H1 (cell line): ENCODE data around the gene TMEM178B. TPM values are rescaled to one million over a fixed set of nuclear protein-coding genes. Genes with fewer than 3 reads are reported as not detected.

Source experiments
- CTCF ChIA-PET: fragments of 300-600 bp; sonication (Branson Sonifier 250); formaldehyde crosslinking; loops from one replicate; lab custom pipeline; 2021; ENCODE audit not compliant: partially characterized antibody; lab: Charles Lee
- POLR2A ChIA-PET: fragments of 300-600 bp; sonication (Branson Sonifier 250); formaldehyde crosslinking; loops from one replicate; lab custom pipeline; 2021; ENCODE audit warnings: inconsistent platforms; ENCODE audit not compliant: partially characterized antibody; lab: Charles Lee
- DNase-seq, 2 experiments: peaks; one replicate each; pipeline versions ENCODE4 v3.0.0 to v3.0.0-alpha.2; 2010 to 2022; ENCODE audit warnings: low spot score in 2 of 2, low read depth in 1 of 2, mixed read lengths in 1 of 2
- FAIRE-seq: peaks from 2 replicates; lab custom pipeline; 2011; peaks lifted over from hg19 to GRCh38; lab: Jason Lieb, UNC
- H2AFZ ChIP-seq: 2 replicates; pipeline ENCODE4 v1.8.1; 2012; ENCODE audit warnings: low read length, inconsistent platforms
- H2AK5ac ChIP-seq: 2 replicates; pipeline ENCODE4 v1.6.1; 2013; ENCODE audit warnings: low read depth, low read length
- H2BK120ac ChIP-seq: replicated peaks from 2 replicates; pipeline ENCODE3; 2013; ENCODE audit warnings: low read depth, low read length, inconsistent platforms
- H2BK12ac ChIP-seq: 2 replicates; pipeline ENCODE4 v1.6.1; 2013; ENCODE audit warnings: low read depth, low read length
- H2BK15ac ChIP-seq: 2 replicates; pipeline ENCODE4 v1.6.1; 2013; ENCODE audit warnings: low read length
- H2BK20ac ChIP-seq: 2 replicates; pipeline ENCODE4 v1.6.1; 2013; ENCODE audit warnings: low read length
- H2BK5ac ChIP-seq: 2 replicates; pipeline ENCODE4 v1.6.1; 2013; ENCODE audit warnings: low read depth, low read length
- H3K14ac ChIP-seq: 2 replicates; pipeline ENCODE4 v1.6.1; 2013; ENCODE audit warnings: inconsistent platforms; ENCODE audit not compliant: insufficient read length
- H3K18ac ChIP-seq: 2 replicates; pipeline ENCODE4 v1.6.1; 2013; ENCODE audit warnings: low read length; ENCODE audit errors: extremely low read depth
- H3K23ac ChIP-seq: 2 replicates; pipeline ENCODE4 v1.6.1; 2013; ENCODE audit warnings: inconsistent platforms; ENCODE audit not compliant: insufficient read length
- H3K23me2 ChIP-seq: 2 replicates; pipeline ENCODE4 v1.6.1; 2013; ENCODE audit warnings: low read depth, low read length
- H3K27ac ChIP-seq: 2 replicates; pipeline ENCODE4 v1.6.1; 2011; ENCODE audit warnings: low read depth, low read length, inconsistent platforms
- H3K27me3 ChIP-seq, 4 experiments: replicated peaks in 1 of 4; 1 replicate in 1 of 4; 2 replicates in 3 of 4; pipeline versions ENCODE4 v1.6.1 to v1.8.1; 2011 to 2013; ENCODE audit warnings: low read length in 3 of 4, mild to moderate bottlenecking in 3 of 4, inconsistent platforms in 2 of 4, mixed read lengths in 2 of 4, moderate library complexity in 1 of 4; ENCODE audit not compliant: control insufficient read depth in 3 of 4, insufficient read depth in 3 of 4; ENCODE audit errors: extremely low read depth in 1 of 4
- H3K36me3 ChIP-seq, 4 experiments: 2 replicates each; pipeline versions ENCODE4 v1.6.1 to v1.8.1; 2011 to 2013; ENCODE audit warnings: mild to moderate bottlenecking in 4 of 4, low read length in 3 of 4, moderate library complexity in 2 of 4, control low read depth in 1 of 4, inconsistent platforms in 1 of 4; ENCODE audit not compliant: insufficient read depth in 4 of 4, control insufficient read depth in 2 of 4
- H3K4ac ChIP-seq: replicated peaks from 2 replicates; pipeline ENCODE3; 2013; ENCODE audit warnings: low read length, low read depth, mixed read lengths, inconsistent platforms; ENCODE audit not compliant: insufficient read length
- H3K4me1 ChIP-seq, 4 experiments: replicated peaks in 1 of 4; 1 replicate in 1 of 4; 2 replicates in 3 of 4; pipeline versions ENCODE4 v1.6.1 to v1.8.1; 2011 to 2013; ENCODE audit warnings: low read length in 3 of 4, inconsistent platforms in 2 of 4, mixed read lengths in 1 of 4; ENCODE audit not compliant: insufficient read depth in 4 of 4, control insufficient read depth in 3 of 4
- H3K4me2 ChIP-seq, 2 experiments: 2 replicates each; pipeline versions ENCODE4 v1.6.1 to v1.8.1; 2011 to 2013; ENCODE audit warnings: low read depth in 2 of 2, low read length in 2 of 2, control low read depth in 1 of 2, inconsistent platforms in 1 of 2, mild to moderate bottlenecking in 1 of 2; ENCODE audit not compliant: insufficient read depth in 1 of 2
- H3K4me3 ChIP-seq, 4 experiments: fragments of 200-600, 300-600 bp in 1 of 4; sonication (generic), shearing (Covaris generic), sonication (Bioruptor Twin) in 1 of 4; 2 replicates each; pipeline versions ENCODE4 v1.5.1 to v1.8.1; 2011 to 2016; ENCODE audit warnings: low read length in 4 of 4, low read depth in 3 of 4, control low read depth in 2 of 4, inconsistent platforms in 2 of 4, mild to moderate bottlenecking in 2 of 4, mixed read lengths in 1 of 4, moderate library complexity in 1 of 4; ENCODE audit not compliant: insufficient read depth in 2 of 4; ENCODE audit errors: extremely low read depth in 1 of 4
- H3K56ac ChIP-seq: replicated peaks from 2 replicates; pipeline ENCODE3; 2013; ENCODE audit warnings: low read depth, mild to moderate bottlenecking, mixed read lengths, low read length, inconsistent platforms; ENCODE audit not compliant: insufficient read length
- H3K79me1 ChIP-seq: 2 replicates; pipeline ENCODE4 v1.6.1; 2013; ENCODE audit warnings: low read depth, low read length, control low read depth
- H3K79me2 ChIP-seq, 2 experiments: 2 replicates each; pipeline versions ENCODE4 v1.6.1 to v1.8.1; 2012 to 2013; ENCODE audit warnings: low read length in 2 of 2, mild to moderate bottlenecking in 2 of 2, inconsistent platforms in 1 of 2; ENCODE audit not compliant: insufficient read depth in 2 of 2, control insufficient read depth in 1 of 2
- H3K9ac ChIP-seq, 4 experiments: replicated peaks in 1 of 4; 1 replicate in 1 of 4; 2 replicates in 3 of 4; pipeline versions ENCODE4 v1.6.1 to v1.8.1; 2011 to 2013; ENCODE audit warnings: low read depth in 3 of 4, low read length in 3 of 4, control low read depth in 2 of 4, mild to moderate bottlenecking in 2 of 4, moderate library complexity in 2 of 4, inconsistent platforms in 1 of 4; ENCODE audit errors: extremely low read depth in 1 of 4
- H3K9me3 ChIP-seq, 2 experiments: 2 replicates each; pipeline versions ENCODE4 v1.6.1 to v1.8.1; 2012 to 2013; ENCODE audit warnings: mild to moderate bottlenecking in 2 of 2, moderate library complexity in 2 of 2, control low read depth in 1 of 2, inconsistent platforms in 1 of 2, low read depth in 1 of 2, low read length in 1 of 2, mixed read lengths in 1 of 2; ENCODE audit not compliant: insufficient read depth in 2 of 2
- H4K20me1 ChIP-seq, 2 experiments: replicated peaks in 1 of 2; 2 replicates each; pipeline versions ENCODE3 to v1.8.1; 2011 to 2013; ENCODE audit warnings: inconsistent platforms in 2 of 2, low read length in 2 of 2, mild to moderate bottlenecking in 1 of 2; ENCODE audit not compliant: insufficient read depth in 2 of 2, control insufficient read depth in 1 of 2
- H4K5ac ChIP-seq: 2 replicates; pipeline ENCODE4 v1.6.1; 2013; ENCODE audit warnings: low read length, low read depth, mixed read lengths, inconsistent platforms; ENCODE audit not compliant: insufficient read length
- H4K8ac ChIP-seq: 2 replicates; pipeline ENCODE4 v1.8.0; 2013; ENCODE audit warnings: mild to moderate bottlenecking, moderate library complexity, low read length, inconsistent platforms; ENCODE audit not compliant: insufficient read depth; ENCODE audit errors: extremely low read depth
- H4K91ac ChIP-seq: replicated peaks from 2 replicates; pipeline ENCODE3; 2013; ENCODE audit warnings: low read length, mixed read lengths, inconsistent platforms; ENCODE audit not compliant: insufficient read length
- GABPA ChIP-seq: IDR thresholded peaks from 2 replicates; pipeline ENCODE4 v1.6.1; 2011; ENCODE audit warnings: mild to moderate bottlenecking, low read length, moderate library complexity, borderline replicate concordance; ENCODE audit not compliant: insufficient read depth
- GTF2F1 ChIP-seq: IDR thresholded peaks from 2 replicates; pipeline ENCODE4 v1.6.1; 2012; ENCODE audit warnings: low read depth, low read length, improper control_type of control experiment, borderline replicate concordance
- SAP30 ChIP-seq: fragments of 300-600 bp; sonication (generic); IDR thresholded peaks from 2 replicates; pipeline ENCODE4 v1.7.1; 2012; ENCODE audit warnings: low read length, moderate library complexity, mild to moderate bottlenecking, inconsistent platforms; ENCODE audit not compliant: insufficient read depth, insufficient replicate concordance
- SP2 ChIP-seq: IDR thresholded peaks from 2 replicates; pipeline ENCODE4 v1.6.1; 2012; ENCODE audit warnings: mild to moderate bottlenecking, low read length, inconsistent platforms
- WGBS, 2 experiments: shearing (Covaris generic) in 1 of 2; methylation state at CpG; one replicate each; pipeline versions ENCODE4 v1.1.6 to v1.1.7; 2013 to 2015; ENCODE audit warnings: low lambda C conversion rate in 2 of 2, mixed read lengths in 2 of 2, inconsistent platforms in 1 of 2, low coverage in 1 of 2, missing lambda C conversion rate in 1 of 2; ENCODE audit not compliant: insufficient replicate concordance in 2 of 2, insufficient coverage in 1 of 2, insufficient read length in 1 of 2; ENCODE audit errors: extremely low coverage in 1 of 2, missing lambda C conversion rate in 1 of 2; 5-methylcytosine and 5-hydroxymethylcytosine counted together
- polyA plus RNA-seq, 7 experiments: library from polyadenylated mRNA; depleted of rRNA in 3 of 7; stranded (reverse) in 5 of 7; unstranded in 2 of 7; fragments of >200 nt in 5 of 7; fragments of 200-250 nt in 2 of 7; gene quantifications; 1 replicate in 5 of 7; 2 replicates in 1 of 7; 4 replicates in 1 of 7; pipeline versions ENCODE4 v1.2.1 to v1.2.3, GENCODE V29; 2011 to 2013; ENCODE audit warnings: missing spikeins in 2 of 7, mixed read lengths in 2 of 7
- total RNA-seq: library from RNA; stranded (reverse); fragmentation: NEBNext Ultra II Directional; extraction: Animal tissue kit (Norgen Biotek cat#: 25700); gene quantifications from 2 replicates; pipeline ENCODE4 v1.2.1, GENCODE V29; 2021
- TF ChIP-seq, protein P1 (sequence below): IDR thresholded peaks from 2 replicates; pipeline ENCODE4 v1.6.1; 2011; ENCODE audit warnings: low read length, improper control_type of control experiment

Gene TMEM178B
- total and polyA plus RNA-seq, 2 of the 8 experiments (the other 6 are each of a cell fraction or from before 2014, with no cell fraction given), result 5.3 to 18.1 TPM

DNA sequence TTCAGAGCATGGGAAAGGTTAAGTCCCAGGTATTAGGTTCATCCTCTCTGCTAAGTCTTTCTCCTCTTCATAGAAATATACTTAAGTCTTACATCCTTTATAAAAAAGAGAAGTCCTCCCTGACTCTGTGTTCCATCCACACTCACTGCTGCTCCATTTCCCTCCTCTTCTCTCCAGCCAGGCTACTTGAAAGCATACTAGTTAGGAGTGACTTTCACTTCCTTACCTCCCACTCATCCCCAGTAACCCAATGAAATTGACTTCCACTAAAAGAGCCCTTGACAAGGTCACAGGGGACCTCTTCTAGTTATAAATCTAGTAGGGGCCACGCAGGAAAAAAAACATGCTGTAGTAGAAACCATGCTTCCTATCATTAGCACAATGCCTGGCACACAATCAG, 344.2 kb downstream of the TMEM178B start:
- ChIA-PET POLR2A (interaction anchor here (0.6 kb wide), 1 partner anchor 36 kb away, joined by 3 read pairs; no protein-coding TSS in a partner anchor), CTCF (interaction anchor here (1.4 kb wide), 1 partner anchor 8 kb away, joined by 3 read pairs; no protein-coding TSS in a partner anchor)
- Histone ChIP-seq H3K36me3 (peaks cover 0 to 2% (median 0%) of the 10 kb centered on the region in 4 experiments; a peak in 1 of 8 replicates), H4K5ac (no peak overlapping the region), H3K79me1 (no peaks in the 10 kb centered on the region), H3K27me3 (no peaks in the 10 kb centered on the region), H4K8ac (no peak overlapping the region), H3K79me2 (no peaks in the 10 kb centered on the region), H2BK5ac (no peak overlapping the region), H4K91ac (no peak overlapping the region), H2BK15ac (no peak overlapping the region), H3K23me2 (no peaks in the 10 kb centered on the region), H3K14ac (no peak overlapping the region), H2BK20ac (no peak overlapping the region), H2BK120ac (no peak overlapping the region), H3K23ac (no peak overlapping the region), H2BK12ac (no peak overlapping the region), H2AFZ (no peak overlapping the region), H4K20me1 (no peaks in the 10 kb centered on the region), H2AK5ac (no peak overlapping the region), H3K9me3 (no peaks in the 10 kb centered on the region), H3K9ac (no peak overlapping the region), H3K27ac (no peak overlapping the region), H3K4me2 (no peak overlapping the region), H3K4me3 (no peak overlapping the region), H3K4ac (no peak overlapping the region), H3K18ac (no peak overlapping the region), H3K4me1 (no peaks in the 10 kb centered on the region; a peak in 1 of 7 replicates), H3K56ac (no peak overlapping the region)
- WGBS, 2 experiments, result 85% methylated on average over 1 of the region's 1 CpG; no CpG with 5 or more reads in 1 of the 2 experiments
- TF ChIP-seq, protein P1, sequence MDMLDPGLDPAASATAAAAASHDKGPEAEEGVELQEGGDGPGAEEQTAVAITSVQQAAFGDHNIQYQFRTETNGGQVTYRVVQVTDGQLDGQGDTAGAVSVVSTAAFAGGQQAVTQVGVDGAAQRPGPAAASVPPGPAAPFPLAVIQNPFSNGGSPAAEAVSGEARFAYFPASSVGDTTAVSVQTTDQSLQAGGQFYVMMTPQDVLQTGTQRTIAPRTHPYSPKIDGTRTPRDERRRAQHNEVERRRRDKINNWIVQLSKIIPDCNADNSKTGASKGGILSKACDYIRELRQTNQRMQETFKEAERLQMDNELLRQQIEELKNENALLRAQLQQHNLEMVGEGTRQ, result no peak
- TF ChIP-seq GTF2F1 (no peak), SP2 (no peak), GABPA (no peak), SAP30 (no peak)
- DNase-seq, result no peak
- FAIRE-seq, result no peak
